Erythroblast (primary cell): ENCODE data around the gene HELB.

ENCODE experiments used
- GATA1 ChIP-seq: IDR thresholded peaks from 2 replicates; pipeline ENCODE4 v1.6.1; 2011; ENCODE audit warnings: low read depth, mild to moderate bottlenecking, control low read depth, low read length, moderate library complexity
- POLR2A ChIP-seq: IDR thresholded peaks from 2 replicates; pipeline ENCODE4 v1.6.1; 2011; ENCODE audit warnings: mild to moderate bottlenecking, low read length

DNA sequence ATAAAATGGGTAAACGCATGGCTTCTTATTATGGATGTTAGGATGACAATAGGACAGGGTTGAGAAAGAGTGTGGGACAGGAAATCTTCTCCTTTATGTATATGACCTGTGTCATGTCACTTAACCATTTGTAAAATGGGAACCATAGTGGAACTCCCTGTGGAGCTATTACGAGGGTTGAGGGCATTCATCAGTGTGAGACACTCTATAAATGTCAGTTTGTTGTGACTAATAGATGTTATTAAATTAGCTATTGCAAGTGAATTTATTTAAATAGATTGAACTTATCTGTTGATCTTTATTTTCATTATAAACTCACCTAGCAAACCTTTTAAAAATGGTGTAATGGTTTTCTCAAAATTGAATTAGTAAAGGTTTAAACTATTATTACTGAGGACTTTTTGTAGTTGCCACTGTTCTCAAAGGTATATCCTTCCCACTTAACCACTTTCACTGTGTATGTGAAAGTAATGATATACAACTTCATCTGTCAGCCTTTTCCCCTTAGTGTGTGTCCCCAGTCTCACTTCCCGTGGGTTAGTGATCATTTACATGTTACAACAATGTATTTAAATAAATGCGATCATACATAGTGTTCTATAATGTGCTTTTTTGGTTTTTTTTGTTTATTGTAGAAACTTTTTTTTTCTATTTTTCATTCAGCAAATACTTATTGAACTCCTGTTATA, 17.1 kb downstream of the HELB start:
- no peak for TF ChIP-seq POLR2A
- TF ChIP-seq GATA1 = no peak
